MM.1S (cell line): ENCODE data around the gene TXLNA.

Experiments
- EZH2 ChIP-seq: fragments of 300-600 bp; sonication (generic); optimal IDR thresholded peaks from 2 replicates; pipeline ENCODE3; 2017; ENCODE audit warnings: low read depth, mild to moderate bottlenecking, antibody characterized with exemption, low read length, mixed read lengths
- EZH2phosphoT487 ChIP-seq: fragments of 300-600 bp; sonication (generic); IDR thresholded peaks from 2 replicates; pipeline ENCODE4 v1.6.1; 2018; ENCODE audit warnings: antibody characterized with exemption, low read length
- TF ChIP-seq, protein P1 (sequence below): fragments of 300-600 bp; sonication (generic); IDR thresholded peaks from 2 replicates; pipeline ENCODE4 v1.5.1; 2016; ENCODE audit warnings: antibody characterized with exemption, low read length, mixed read lengths

DNA sequence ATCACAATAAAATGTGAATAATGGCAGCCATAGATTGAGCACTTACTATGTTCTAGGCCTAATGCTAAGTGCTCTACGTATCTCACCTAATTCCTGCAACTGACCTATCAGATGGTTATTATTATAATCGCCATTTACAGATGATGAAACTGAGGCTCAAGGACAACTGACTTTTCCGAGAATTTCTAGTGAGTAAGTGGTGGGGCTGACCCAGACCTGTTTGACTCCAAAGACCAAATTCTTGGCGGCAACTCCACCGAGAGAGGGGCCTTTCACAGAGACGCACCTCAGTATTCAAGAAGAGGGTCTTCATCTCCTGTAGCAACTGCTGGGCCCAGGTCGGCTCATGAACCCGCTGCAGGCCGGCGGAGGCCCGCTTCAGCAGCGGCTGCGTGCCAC is 42.1 kb downstream of the TXLNA start:
- TF ChIP-seq, protein P1, sequence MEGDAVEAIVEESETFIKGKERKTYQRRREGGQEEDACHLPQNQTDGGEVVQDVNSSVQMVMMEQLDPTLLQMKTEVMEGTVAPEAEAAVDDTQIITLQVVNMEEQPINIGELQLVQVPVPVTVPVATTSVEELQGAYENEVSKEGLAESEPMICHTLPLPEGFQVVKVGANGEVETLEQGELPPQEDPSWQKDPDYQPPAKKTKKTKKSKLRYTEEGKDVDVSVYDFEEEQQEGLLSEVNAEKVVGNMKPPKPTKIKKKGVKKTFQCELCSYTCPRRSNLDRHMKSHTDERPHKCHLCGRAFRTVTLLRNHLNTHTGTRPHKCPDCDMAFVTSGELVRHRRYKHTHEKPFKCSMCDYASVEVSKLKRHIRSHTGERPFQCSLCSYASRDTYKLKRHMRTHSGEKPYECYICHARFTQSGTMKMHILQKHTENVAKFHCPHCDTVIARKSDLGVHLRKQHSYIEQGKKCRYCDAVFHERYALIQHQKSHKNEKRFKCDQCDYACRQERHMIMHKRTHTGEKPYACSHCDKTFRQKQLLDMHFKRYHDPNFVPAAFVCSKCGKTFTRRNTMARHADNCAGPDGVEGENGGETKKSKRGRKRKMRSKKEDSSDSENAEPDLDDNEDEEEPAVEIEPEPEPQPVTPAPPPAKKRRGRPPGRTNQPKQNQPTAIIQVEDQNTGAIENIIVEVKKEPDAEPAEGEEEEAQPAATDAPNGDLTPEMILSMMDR = no peak
- no peak for TF ChIP-seq EZH2
- no peak for TF ChIP-seq EZH2phosphoT487
